ENCODE measurements around the gene GLYATL1B.

DNA sequence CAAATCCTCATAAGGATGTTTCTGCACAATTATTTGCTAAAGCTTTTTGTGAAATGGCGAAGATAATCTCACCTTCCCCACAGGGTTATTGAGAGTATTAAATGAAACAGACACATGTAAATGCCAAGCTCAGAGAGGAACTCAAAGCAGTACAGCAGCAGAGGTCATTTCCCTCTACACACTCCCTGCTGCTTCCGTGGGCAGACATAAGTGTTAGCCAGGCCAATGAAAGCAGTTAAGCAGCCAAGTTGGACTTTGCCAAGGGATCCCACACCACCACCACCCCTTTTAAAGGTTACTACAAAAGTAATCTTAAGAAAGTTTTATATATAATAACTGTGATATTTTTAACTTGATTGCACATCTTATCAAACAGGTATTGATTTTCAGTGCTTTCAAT, 52.5 kb downstream of the GLYATL1B start:
- TF ChIP-seq GATA3 (IDR thresholded peaks at IDR 0.05; ENCODE audit: low read depth, low read length) (no peak), GATA2 (IDR thresholded peaks at IDR 0.05; ENCODE audit: low read depth, low read length) (no peak)

Data from SH-SY5Y (cell line).